ENCODE data around the gene PRSS1.

DNA sequence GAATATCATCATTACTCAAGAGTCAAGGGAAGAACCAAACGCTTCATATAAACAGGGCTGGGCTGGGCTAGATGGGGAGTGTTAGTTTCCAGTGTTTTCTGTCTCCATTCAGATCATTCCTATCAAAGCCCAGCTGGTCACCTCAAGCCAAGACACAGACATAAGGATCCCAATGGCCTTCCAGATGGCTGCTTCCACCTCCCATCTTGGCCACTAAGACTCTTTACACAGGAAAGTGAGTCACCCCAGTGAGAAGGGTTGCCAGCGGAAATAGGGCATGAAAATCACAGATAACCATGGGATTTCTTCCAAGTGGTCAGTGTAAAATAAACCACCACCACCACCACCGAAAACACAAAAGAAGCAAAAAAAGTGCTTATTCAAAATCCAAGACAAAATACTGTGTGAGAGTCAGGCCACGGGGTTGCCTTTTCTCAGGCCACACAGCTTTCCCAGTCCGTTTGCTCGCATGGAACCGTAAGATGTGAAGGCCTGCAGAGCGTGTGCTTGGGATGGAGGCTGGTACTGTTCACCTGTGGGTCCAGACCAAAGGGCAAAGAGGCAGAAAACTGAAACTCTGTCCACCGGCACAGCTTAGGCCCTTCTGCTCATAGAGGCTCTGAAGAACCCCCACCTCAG is 27.1 kb downstream of the PRSS1 start:
- no peak for TF ChIP-seq EZH2phosphoT487 (IDR thresholded peaks at IDR 0.05; ENCODE audit: low read depth)
- TF ChIP-seq, protein P1, sequence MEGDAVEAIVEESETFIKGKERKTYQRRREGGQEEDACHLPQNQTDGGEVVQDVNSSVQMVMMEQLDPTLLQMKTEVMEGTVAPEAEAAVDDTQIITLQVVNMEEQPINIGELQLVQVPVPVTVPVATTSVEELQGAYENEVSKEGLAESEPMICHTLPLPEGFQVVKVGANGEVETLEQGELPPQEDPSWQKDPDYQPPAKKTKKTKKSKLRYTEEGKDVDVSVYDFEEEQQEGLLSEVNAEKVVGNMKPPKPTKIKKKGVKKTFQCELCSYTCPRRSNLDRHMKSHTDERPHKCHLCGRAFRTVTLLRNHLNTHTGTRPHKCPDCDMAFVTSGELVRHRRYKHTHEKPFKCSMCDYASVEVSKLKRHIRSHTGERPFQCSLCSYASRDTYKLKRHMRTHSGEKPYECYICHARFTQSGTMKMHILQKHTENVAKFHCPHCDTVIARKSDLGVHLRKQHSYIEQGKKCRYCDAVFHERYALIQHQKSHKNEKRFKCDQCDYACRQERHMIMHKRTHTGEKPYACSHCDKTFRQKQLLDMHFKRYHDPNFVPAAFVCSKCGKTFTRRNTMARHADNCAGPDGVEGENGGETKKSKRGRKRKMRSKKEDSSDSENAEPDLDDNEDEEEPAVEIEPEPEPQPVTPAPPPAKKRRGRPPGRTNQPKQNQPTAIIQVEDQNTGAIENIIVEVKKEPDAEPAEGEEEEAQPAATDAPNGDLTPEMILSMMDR (IDR thresholded peaks at IDR 0.05; ENCODE audit: low read depth, low read length), result no peak
